C4-2B (cell line): ENCODE measurements around the gene ZNF627.
"Not testable (repeated sequence)": the region's sequence is repeated elsewhere in the genome, so short reads cannot be mapped to it uniquely, and the experiment has no call there.

ENCODE experiments used
- H3K27ac ChIP-seq: fragments of 450-650 bp; 2 replicates; pipeline ENCODE4 v1.5.1; 2017
- CTCF ChIP-seq: fragments of 450-650 bp; conservative IDR thresholded peaks from 2 replicates; pipeline ENCODE4 v1.5.1; 2017; ENCODE audit warnings: mild to moderate bottlenecking
- ZFX ChIP-seq: fragments of 450-650 bp; IDR thresholded peaks from 2 replicates; pipeline ENCODE4 v1.6.1; 2017

Gene ZNF627

GRCh38 chr19:11566164-11566563 lies 31.1 kb upstream of the ZNF627 start:
- H3K27ac ChIP-seq: no peak overlapping the region
- TF ChIP-seq ZFX (no peak), CTCF (no peak)

GRCh38 chr19:11570039-11570462 lies 27.2 kb upstream of the ZNF627 start:
- H3K27ac ChIP-seq: no peak overlapping the region
- no peak for TF ChIP-seq ZFX
- TF ChIP-seq CTCF: no peak

GRCh38 chr19:11573354-11573753 lies 23.9 kb upstream of the ZNF627 start:
- H3K27ac ChIP-seq: not testable (repeated sequence)

GRCh38 chr19:11573763-11574162 lies 23.5 kb upstream of the ZNF627 start:
- not testable (repeated sequence) for H3K27ac ChIP-seq

GRCh38 chr19:11574689-11575088 lies 22.6 kb upstream of the ZNF627 start:
- TF ChIP-seq CTCF (no peak), ZFX (no peak)
- no peak overlapping the region for H3K27ac ChIP-seq

- TF ChIP-seq ZFX (no peak), CTCF (no peak)
These were observed 21.1 kb upstream of the ZNF627 start for GRCh38 chr19:11576227-11576626.

GRCh38 chr19:11577451-11578257 lies 19.6 kb upstream of the ZNF627 start, which contains the start of gene ACP5:
Gene ACP5 (minus strand): TSS chr19:11577645. CDS start chr19:11577317, 328 bp downstream.
- no peak for TF ChIP-seq ZFX
- TF ChIP-seq CTCF: no peak
- H3K27ac ChIP-seq: no peak within 1 kb of the TSS

More at GRCh38 chr19:11576227-11576626, 21.1 kb upstream of the ZNF627 start:
- H3K27ac ChIP-seq: no peak overlapping the region

GRCh38 chr19:11578258-11579142 lies 18.8 kb upstream of the ZNF627 start:
- TF ChIP-seq CTCF: no peak
- no peak for TF ChIP-seq ZFX
- H3K27ac ChIP-seq: no peak overlapping the region
